ENCODE data around the gene IGF1.

IGF1 gene

DNA sequence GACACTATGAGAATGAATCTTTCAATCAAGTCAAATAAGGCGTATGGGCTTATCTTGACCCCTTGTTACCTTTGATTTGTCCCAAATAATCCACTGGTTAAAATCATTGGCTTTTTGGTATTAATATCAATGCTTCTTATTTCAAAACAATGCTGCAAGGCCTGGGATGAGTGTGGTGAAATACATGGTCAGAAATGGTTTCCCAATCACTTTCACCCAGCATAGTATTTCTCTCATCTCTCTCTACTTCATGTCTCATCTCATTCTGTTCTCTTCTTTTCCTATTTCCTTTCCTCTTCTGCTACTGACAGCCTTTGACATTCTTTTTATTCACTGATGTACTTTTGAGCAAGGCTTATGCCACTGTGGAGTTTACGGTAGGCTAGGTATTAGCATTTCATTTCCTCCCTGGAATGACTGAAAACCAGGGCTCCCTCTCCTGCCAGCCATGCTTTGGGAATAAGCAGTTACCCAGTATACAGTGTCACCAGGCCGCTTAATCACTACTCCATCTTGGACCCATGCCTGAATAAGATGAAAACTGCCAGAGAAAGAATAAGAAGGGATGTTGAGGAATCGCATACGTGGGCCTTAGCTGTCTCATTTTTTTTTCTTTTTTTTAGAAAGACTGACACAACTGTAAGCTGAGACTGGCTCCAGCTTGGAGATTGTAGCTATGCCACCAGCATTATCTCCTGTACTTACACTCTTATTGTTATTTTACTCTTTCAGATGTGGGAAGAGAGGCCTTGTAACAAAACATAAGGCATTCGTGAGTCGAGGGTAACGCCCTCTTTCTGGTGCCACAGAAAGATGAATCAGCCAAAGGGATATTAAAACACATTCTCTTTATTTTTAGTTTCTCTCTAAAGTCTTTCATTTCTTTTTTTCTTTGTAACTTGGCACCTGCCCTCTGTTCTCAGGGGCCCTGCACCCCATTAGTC is 53.5 kb downstream of the IGF1 start:
- no peak for ATAC-seq

DNA sequence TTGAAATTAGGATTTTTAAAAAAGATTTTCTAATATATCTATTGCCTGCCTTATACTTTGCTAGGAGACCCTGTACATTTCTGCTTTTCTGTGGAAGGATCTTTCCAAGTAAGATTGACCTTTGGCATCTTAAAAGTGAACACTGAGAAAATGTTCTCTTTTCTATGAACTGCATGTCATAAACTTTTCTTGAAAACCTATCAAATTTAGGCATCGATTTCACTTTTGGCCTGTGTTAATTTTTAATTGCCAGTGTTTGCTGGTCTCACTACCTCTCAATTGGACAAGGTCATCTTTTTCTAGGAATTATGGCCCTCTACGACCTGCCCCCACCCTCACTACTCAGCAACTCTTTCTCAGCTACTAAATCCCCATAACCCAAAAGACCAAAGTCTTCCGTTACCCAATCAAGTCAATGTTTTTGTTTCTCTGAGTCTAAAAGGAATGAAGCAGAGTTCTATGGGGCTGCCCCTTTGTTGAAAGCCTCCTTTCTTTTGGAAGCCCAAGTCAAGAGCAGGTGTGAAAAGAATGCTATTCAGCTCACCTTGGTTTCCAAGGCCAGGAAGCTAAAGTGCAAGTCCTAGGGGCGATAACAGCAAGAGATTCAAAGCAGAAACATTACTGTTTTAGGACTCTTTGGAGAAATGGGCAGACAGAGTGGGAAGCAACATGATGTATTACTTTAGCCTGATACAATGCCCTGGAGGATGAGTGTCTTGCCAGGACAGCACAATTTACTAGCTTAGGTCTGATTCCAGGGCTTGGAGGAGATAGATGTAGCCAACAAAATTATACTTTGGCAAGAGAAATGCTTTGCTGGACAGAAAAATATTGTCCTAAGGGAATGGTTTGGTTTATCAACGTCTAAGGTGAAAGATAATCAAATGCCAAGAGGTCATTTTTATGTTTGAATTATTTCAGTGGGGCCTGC is 55.0 kb downstream of the IGF1 start:
- no peak for ATAC-seq

DNA sequence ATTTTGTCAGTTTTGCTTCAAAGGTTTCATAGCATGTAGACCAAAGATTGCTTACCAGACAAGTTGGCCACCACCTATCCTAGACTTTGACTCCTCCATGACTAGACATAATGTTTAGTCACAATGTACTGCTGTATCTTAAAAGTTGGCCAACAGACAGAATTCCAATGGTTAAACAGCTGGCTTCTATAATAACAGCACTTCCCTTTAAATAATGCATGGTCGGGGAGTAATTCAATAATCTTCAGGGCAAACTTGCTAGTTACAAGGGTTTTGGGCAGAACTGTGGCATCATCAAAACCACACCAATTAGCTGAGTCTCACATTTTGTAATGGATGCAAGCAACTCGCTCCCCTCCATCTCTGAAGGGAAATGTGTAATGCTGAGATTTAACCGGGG is 56.9 kb downstream of the IGF1 start:
- no peak for ATAC-seq

GRCh38 chr12:102421802-102422583 is 58.4 kb downstream of the IGF1 start:
- ATAC-seq: no peak

DNA sequence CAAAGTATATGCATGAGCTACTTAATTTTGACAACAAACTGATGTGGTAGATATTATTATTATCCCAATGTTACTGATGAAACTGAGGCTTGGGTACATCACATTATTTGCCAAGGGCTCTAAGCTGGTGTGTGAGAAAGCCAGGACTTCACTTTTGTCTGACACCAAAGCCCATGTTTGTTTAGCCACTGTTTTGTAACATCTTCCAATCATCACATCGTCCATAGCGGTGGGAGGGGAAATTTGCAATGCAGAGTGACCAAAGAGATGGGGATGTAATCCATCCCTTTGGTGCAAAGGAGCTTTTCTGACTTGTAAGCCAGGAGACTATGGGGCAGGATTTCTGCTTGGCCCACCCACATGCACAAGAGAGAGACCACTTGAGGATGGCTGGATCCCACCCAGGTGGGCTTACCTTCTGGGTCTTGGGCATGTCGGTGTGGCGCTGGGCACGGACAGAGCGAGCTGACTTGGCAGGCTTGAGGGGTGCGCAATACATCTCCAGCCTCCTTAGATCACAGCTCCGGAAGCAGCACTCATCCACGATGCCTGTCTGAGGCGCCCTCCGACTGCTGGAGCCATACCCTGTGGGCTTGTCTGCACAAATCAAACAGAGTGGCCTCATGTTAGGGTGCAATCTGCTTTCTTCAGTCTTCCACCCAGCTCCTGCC is 61.1 kb downstream of the IGF1 start:
- ATAC-seq: no peak

DNA sequence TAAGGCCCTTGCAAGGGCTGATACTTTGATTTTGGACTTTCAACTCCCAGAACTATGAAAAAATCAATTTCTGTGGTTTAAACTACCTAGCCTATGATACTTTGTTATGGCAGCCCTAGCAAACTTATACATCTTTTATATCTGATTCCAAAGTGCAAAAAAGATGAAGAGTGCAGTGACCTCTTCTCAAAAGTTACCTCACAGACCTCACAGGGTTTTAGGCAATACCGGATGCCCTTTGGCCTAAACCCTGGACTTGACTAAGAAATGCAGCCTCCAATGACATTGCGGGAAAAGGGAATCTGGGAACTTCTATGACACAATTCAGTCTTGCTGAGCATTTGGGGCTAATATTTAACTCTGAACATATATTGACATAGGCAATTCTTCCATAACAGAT is 63.3 kb downstream of the IGF1 start:
- no peak for ATAC-seq

DNA sequence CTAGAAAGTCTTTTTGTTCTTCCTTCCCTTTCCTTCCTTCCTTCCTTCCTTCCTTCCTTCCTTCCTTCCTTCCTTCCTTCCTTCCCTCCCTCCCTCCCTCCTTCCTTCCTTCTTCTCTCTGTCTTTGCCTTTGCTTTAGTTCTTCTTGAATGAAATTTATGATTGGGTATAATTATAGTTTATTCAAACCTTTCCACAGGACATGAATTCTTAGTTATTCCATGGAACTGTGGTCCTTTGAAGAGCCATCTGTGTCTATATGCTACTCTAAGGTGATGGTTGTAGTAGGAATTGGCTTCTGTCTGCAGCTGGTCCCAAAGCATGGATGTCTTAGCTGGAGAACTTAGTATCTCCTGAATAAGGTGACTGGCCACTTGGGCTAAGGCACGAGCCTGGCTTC is 64.8 kb downstream of the IGF1 start:
- ATAC-seq: no peak

DNA sequence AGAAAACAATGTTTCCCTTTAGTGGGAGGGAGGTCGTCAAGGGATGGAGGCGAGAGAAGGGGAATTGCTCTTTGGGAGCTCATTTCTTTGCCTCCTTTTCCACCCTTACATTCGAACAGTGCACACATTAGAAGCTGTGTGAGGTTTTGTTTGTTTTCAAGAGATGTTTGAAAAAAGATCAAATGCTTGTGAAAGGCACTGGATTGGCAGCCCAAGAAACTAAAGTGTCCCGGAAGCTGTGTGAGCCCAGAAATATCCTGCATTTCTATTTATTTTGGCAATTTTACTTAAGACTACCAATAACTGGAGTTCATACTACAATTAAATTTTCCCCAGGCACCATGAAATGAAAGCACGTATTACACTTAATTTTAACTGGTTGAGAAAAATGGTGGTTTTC is 67.0 kb downstream of the IGF1 start:
- ATAC-seq: no peak

DNA sequence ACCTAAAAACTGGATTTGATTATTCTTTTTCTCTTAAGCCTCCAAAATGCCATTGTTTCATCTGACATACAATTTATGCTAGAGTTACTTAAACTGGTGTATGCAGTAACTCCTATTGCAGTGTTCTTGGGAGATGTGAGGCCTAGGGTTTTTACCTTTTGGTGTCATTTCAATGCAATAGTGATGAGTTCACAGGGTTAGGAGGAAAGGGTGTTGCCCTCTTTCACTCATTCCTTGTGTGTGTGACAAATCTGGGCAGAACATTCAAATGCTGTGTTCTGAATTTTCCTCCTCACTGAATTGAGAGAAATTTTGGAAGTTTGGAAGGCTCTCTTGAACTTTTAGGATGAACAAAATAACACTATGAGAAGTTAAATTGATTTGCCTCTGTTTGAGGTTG is 69.9 kb downstream of the IGF1 start:
- no peak for ATAC-seq

DNA sequence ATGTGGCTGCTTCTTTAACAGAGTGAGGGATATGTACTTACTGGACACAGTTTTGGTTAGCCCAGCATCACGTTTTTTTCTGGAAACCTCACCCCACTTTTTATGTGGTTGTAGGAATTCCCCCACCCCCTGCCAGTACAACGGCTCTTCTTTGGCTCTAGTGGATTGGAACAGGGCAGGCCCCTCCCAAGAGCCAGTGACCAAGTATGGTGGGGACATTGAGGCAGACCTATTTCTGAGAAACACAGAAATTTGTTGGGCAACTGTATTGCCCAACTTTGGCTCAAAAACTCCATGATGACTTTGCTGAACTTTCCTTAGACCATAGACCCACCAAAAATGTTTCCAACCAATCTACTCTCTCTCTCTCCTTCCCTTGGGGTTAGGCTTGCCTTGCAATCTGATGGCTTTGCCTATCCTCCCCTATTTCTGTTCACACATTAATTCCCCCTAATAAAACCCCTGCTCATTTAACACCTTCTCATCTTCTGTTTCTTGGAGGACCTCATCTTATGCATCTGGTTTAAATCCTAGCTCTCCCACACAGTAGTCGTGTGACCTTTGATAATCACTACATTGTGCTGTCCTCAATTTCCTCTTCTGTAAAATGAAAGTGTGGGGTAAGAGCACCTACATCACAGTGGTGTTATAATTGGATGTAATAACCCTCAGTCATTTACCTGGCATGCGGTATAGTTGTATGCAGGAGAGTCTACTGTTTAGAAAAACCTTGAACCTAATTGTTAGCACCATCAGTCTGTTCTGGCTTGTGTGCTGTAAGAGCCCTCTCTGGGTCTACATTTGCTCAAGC is 71.7 kb downstream of the IGF1 start:
- ATAC-seq: no peak

- no peak for ATAC-seq
Measured at GRCh38 chr12:102407776-102408486, 72.4 kb downstream of the IGF1 start.

- no peak for ATAC-seq
Measured at GRCh38 chr12:102406033-102406584, 74.3 kb downstream of the IGF1 start.

DNA sequence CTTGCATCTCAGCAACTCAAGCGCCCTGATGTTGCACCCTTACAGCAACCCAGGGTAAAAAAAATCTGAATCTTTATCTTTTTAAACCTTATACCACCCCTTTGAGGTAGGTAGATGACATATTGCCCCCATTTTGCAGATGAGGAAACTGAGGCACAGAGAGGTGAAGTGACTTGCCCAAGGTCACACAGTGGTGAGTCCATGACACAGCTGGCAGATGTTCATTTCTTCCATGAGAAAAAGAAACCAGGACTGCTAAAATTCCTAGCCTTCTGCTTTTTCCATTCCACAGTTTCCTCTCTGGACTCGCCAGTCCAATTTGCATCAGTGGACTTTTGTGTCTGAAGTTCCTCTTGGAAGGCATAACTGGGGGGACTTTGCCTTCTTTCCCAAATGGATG is 79.3 kb downstream of the IGF1 start:
- no peak for ATAC-seq

DNA sequence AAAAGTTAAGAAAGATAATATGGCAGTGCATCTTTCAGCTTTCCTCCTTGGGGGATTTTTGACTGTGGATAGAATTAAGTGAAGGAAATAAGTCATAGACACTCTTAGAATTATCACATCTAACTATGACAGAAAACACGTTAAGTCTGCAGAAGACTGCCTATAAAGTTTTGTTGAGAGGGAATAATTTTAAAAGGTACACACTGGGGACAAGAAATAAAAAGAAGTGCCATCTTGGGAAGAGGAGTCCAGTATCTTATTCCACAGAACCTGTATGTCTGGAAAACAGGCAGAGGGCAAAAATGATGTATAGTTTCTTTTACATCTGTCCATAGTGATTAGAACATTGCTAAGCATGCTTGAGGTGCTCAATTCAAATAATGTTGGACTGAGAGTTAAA is 80.7 kb downstream of the IGF1 start:
- no peak for ATAC-seq

GRCh38 chr12:102396276-102396675 is 84.1 kb downstream of the IGF1 start:
- no peak for ATAC-seq

DNA sequence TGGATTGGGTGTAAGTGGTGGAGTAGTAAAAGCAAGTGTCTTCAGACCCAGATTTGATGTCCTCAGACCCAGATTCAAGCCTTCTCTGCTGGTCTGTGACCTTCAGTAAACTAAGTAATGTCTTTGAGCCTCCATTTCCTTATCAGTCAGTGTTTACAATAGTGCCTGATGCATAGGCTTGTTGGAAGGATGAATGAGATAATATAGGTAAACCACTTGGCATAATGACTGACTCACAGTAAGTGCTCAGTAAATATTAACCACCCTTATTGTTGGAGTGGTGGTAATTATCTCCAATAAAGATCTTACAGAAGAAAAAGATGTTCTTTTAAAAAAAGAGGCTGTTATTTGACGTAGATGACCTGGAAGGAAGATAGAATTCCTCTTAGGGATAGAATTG is 86.2 kb downstream of the IGF1 start:
- ATAC-seq: no peak

DNA sequence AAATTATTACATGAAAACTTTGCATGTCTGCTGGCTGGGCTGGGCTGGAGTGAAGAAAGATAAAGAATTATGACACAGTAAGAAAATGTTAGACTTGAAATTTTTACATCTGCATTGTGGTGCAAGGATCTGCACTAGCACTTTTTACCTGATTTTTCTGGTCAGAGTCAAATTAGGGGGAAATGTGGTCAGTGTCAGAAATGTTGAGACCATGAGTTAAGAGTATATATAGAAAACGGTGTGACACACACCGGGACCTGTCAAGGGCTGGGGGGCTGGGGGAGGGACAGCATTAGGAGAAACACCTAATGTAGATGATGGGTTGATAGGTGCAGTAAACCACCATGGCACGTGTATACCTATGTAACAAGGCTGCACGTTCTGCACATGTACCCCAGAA is 90.3 kb downstream of the IGF1 start:
- no peak for ATAC-seq

DNA sequence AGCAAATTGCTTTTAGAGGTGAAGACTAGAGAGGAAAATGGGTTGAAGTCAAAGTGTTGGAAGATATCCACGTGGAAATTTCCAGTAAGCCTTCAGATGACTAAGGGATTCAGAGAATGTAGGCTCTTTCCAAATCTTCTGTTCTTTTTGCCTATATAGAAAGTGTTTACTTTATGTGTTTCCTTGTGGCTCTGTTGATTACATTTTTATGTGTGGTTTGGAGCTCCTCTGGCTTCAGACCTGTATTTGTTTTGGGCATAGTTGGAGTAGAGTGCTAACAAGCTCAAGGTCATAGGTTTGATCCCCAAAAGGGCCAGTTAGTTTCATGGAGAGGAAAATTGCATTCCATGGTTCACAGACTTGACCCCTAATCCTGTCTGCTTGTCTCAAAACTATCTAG is 91.9 kb downstream of the IGF1 start:
- no peak for ATAC-seq

- no peak for ATAC-seq
Measured at GRCh38 chr12:102385343-102385742, 95.0 kb downstream of the IGF1 start.

Measured in activated CD4-positive, CD25-positive, alpha-beta regulatory T cell treated with anti-CD3 and anti-CD28 coated beads, Interleukin-2, amount 50 U/mL, for 24 hours (primary cell).